HG03575 (cell line): ENCODE measurements around the gene OR10A4.
"Not testable (repeated sequence)": the region's sequence is repeated elsewhere in the genome, so short reads cannot be mapped to it uniquely, and the experiment has no call there.

ENCODE experiments used
- ATAC-seq: cut with Tn5 transposase; IDR thresholded peaks from one replicate; pipeline ENCODE4 v1.9.1; 2021; ENCODE audit not compliant: unreplicated experiment, insufficient number of reproducible peaks, low FRiP score; ENCODE audit errors: extremely low read depth

The OR10A4 gene

GRCh38 chr11:6876325-6876724 is at the start of gene OR10A4:
Gene OR10A4 (plus strand): TSS chr11:6876625. CDS start chr11:6876648, 23 bp downstream.
- ATAC-seq: no peak

- no peak for ATAC-seq
Observed at GRCh38 chr11:6828103-6828502, 48.3 kb upstream of the OR10A4 start.

GRCh38 chr11:6833356-6833755 is 43.1 kb upstream of the OR10A4 start:
- no peak for ATAC-seq

- ATAC-seq: no peak
Observed at GRCh38 chr11:6834021-6834420, 42.4 kb upstream of the OR10A4 start.

- no peak for ATAC-seq
Observed at GRCh38 chr11:6841694-6842093, 34.7 kb upstream of the OR10A4 start.

GRCh38 chr11:6843670-6844069 is 32.8 kb upstream of the OR10A4 start:
- ATAC-seq: no peak

- ATAC-seq: no peak
Observed at GRCh38 chr11:6844356-6844755, 32.1 kb upstream of the OR10A4 start.

GRCh38 chr11:6845383-6845782 is 31.0 kb upstream of the OR10A4 start, which contains the start of gene OR10A5:
Gene OR10A5 (plus strand): TSS chr11:6845683. CDS start chr11:6845683, 0 bp downstream.
- no peak for ATAC-seq

GRCh38 chr11:6850526-6850925 is 25.9 kb upstream of the OR10A4 start:
- no peak for ATAC-seq

- not testable (repeated sequence) for ATAC-seq
Observed at GRCh38 chr11:6854801-6855200, 21.6 kb upstream of the OR10A4 start.

GRCh38 chr11:6855971-6856541 is 20.4 kb upstream of the OR10A4 start:
- no peak for ATAC-seq

GRCh38 chr11:6856871-6857270 is 19.6 kb upstream of the OR10A4 start:
- no peak for ATAC-seq

GRCh38 chr11:6862961-6863360 is 13.5 kb upstream of the OR10A4 start, which contains the start of gene OR10A2:
Gene OR10A2 (plus strand): TSS chr11:6863057. CDS start chr11:6869755, 6,698 bp downstream.
- no peak for ATAC-seq

GRCh38 chr11:6864438-6864837 is 12.0 kb upstream of the OR10A4 start:
- no peak for ATAC-seq

- ATAC-seq: no peak
Observed at GRCh38 chr11:6871278-6871677, 5.1 kb upstream of the OR10A4 start.

GRCh38 chr11:6875761-6876160 is 664 bp upstream of the OR10A4 start:
- ATAC-seq: no peak

- no peak for ATAC-seq
Observed at GRCh38 chr11:6876914-6877313, 489 bp downstream of the OR10A4 start.

GRCh38 chr11:6882751-6883150 is 6.3 kb downstream of the OR10A4 start:
- no peak for ATAC-seq

- not testable (repeated sequence) for ATAC-seq
Observed at GRCh38 chr11:6887711-6888110, 11.3 kb downstream of the OR10A4 start.

- ATAC-seq: no peak
Observed at GRCh38 chr11:6888830-6889229, 12.4 kb downstream of the OR10A4 start.

GRCh38 chr11:6889835-6890234 is 13.4 kb downstream of the OR10A4 start:
- ATAC-seq: no peak
